DND-41 (cell line): ENCODE results near the gene MAG.

Source experiments
- ATAC-seq: fragments of 200-7000 bp; cut with Tn5 transposase; 3 replicates; pipeline ENCODE4 v1.9.1; 2021; ENCODE audit warnings: low read depth; ENCODE audit not compliant: insufficient read depth
- DNase-seq: peaks from one replicate; pipeline ENCODE4 v3.0.0-alpha.2; 2020
- H2AFZ ChIP-seq: 2 replicates; pipeline ENCODE4 v1.6.0; 2012; ENCODE audit warnings: low read depth, low read length
- H3K27ac ChIP-seq: 2 replicates; pipeline ENCODE4 v1.5.1; 2012; ENCODE audit warnings: low read length, inconsistent platforms
- H3K27me3 ChIP-seq: fragments of 200-600 bp; sonication (generic); 2 replicates; pipeline ENCODE4 v1.6.0; 2012; ENCODE audit warnings: low read length, mild to moderate bottlenecking, inconsistent platforms; ENCODE audit not compliant: insufficient read depth, poor library complexity
- H3K36me3 ChIP-seq: 2 replicates; pipeline ENCODE4 v1.5.1; 2012; ENCODE audit warnings: low read length, inconsistent platforms; ENCODE audit not compliant: insufficient read depth
- H3K4me1 ChIP-seq: 2 replicates; pipeline ENCODE4 v1.5.1; 2012; ENCODE audit warnings: mild to moderate bottlenecking, low read length; ENCODE audit not compliant: insufficient read depth
- H3K4me2 ChIP-seq: 2 replicates; pipeline ENCODE4 v1.6.0; 2012; ENCODE audit warnings: mild to moderate bottlenecking, moderate library complexity, low read length, inconsistent platforms; ENCODE audit not compliant: insufficient read depth
- H3K4me3 ChIP-seq, 2 experiments: fragments of 200-600 bp in 1 of 2; shearing (Covaris generic) in 1 of 2; 2 replicates each; pipeline ENCODE4 v1.5.1; 2012 to 2016; ENCODE audit warnings: inconsistent platforms in 2 of 2, low read length in 2 of 2, mild to moderate bottlenecking in 2 of 2, low read depth in 1 of 2, moderate library complexity in 1 of 2
- H3K79me2 ChIP-seq: 2 replicates; pipeline ENCODE4 v1.6.0; 2012; ENCODE audit warnings: low read length, inconsistent platforms; ENCODE audit not compliant: insufficient read depth
- H3K9ac ChIP-seq: 2 replicates; pipeline ENCODE4 v1.6.0; 2012; ENCODE audit warnings: low read depth, mild to moderate bottlenecking, inconsistent platforms, low read length, moderate library complexity
- H3K9me3 ChIP-seq: 2 replicates; pipeline ENCODE4 v1.5.1; 2012; ENCODE audit warnings: low read length, moderate library complexity, mild to moderate bottlenecking, inconsistent platforms; ENCODE audit not compliant: insufficient read depth, severe bottlenecking
- H4K20me1 ChIP-seq: 2 replicates; pipeline ENCODE4 v1.6.0; 2012; ENCODE audit warnings: low read length; ENCODE audit not compliant: insufficient read depth
- EZH2 ChIP-seq: IDR thresholded peaks from 3 replicates; pipeline ENCODE4 v1.6.1; 2012; ENCODE audit warnings: borderline replicate concordance, low read depth, mild to moderate bottlenecking, moderate library complexity, low read length, inconsistent platforms; ENCODE audit not compliant: severe bottlenecking
- TF ChIP-seq, protein P1 (sequence below): IDR thresholded peaks from 2 replicates; pipeline ENCODE4 v1.5.1; 2012; ENCODE audit warnings: borderline replicate concordance, low read length, moderate library complexity, mild to moderate bottlenecking; ENCODE audit not compliant: poor library complexity, severe bottlenecking; ENCODE audit errors: extremely low read depth

MAG gene

GRCh38 chr19:35310331-35310730 lies 18.4 kb downstream of the MAG start:
- Histone ChIP-seq H3K79me2 (no peaks in the 10 kb centered on the region), H3K27me3 (no peaks in the 10 kb centered on the region), H3K9me3 (no peaks in the 10 kb centered on the region), H3K4me1 (no peaks in the 10 kb centered on the region), H3K27ac (no peak overlapping the region), H4K20me1 (0 out of 2 replicates have a peak, but pooled peaks cover 2% of the 10 kb centered on the region), H2AFZ (no peak overlapping the region), H3K9ac (no peak overlapping the region), H3K4me3 (no peak overlapping the region), H3K4me2 (no peak overlapping the region), H3K36me3 (no peaks in the 10 kb centered on the region)
- no peak for TF ChIP-seq EZH2
- TF ChIP-seq, protein P1, sequence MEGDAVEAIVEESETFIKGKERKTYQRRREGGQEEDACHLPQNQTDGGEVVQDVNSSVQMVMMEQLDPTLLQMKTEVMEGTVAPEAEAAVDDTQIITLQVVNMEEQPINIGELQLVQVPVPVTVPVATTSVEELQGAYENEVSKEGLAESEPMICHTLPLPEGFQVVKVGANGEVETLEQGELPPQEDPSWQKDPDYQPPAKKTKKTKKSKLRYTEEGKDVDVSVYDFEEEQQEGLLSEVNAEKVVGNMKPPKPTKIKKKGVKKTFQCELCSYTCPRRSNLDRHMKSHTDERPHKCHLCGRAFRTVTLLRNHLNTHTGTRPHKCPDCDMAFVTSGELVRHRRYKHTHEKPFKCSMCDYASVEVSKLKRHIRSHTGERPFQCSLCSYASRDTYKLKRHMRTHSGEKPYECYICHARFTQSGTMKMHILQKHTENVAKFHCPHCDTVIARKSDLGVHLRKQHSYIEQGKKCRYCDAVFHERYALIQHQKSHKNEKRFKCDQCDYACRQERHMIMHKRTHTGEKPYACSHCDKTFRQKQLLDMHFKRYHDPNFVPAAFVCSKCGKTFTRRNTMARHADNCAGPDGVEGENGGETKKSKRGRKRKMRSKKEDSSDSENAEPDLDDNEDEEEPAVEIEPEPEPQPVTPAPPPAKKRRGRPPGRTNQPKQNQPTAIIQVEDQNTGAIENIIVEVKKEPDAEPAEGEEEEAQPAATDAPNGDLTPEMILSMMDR, result no peak
- DNase-seq (peak; percentile 58), ATAC-seq (peak; percentile 90)

DNA sequence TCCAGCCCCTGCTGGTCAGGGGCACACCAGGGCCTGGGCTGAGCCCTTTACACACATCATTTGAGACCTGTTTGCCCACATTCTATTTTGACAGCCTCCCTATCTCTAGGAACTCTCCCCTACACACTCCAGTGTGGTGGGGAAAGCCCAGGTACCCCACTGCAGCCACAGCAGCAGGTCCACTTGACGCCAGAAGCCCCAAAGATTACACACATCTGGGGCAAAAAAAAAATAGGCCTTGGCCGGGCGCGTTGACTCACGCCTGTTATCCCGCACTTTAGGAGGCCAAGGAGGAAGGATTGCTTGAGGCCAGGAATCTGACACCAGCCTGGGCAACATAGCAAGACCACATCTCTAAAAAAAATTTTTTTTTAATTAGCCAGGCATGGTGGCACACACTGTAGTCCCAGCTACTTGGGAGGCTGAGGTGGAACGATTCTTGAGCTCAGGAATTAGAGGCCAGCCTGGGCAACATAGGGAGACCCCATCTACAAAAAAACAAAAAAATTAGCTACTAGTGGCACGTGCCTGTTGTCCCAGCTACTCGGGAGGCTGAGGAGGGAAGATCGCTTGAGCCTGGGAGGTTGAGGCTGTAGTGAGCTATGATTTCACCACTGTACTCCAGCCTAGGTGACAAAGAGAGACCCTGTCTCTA lies 19.0 kb downstream of the MAG start:
- H3K4me3 ChIP-seq, result no peak overlapping the region
- no peak overlapping the region for H3K4me2 ChIP-seq
- H3K9me3 ChIP-seq, result no peaks in the 10 kb centered on the region
- no peak for TF ChIP-seq EZH2
- TF ChIP-seq, protein P1, result no peak
- H2AFZ ChIP-seq, result no peak overlapping the region
- no peaks in the 10 kb centered on the region for H3K27me3 ChIP-seq
- H3K36me3 ChIP-seq, result no peaks in the 10 kb centered on the region
- no peak for DNase-seq
- no peaks in the 10 kb centered on the region for H3K79me2 ChIP-seq
- no peak overlapping the region for H3K27ac ChIP-seq
- no peak for ATAC-seq
- H4K20me1 ChIP-seq, result 0 out of 2 replicates have a peak, but pooled peaks cover 2% of the 10 kb centered on the region
- no peaks in the 10 kb centered on the region for H3K4me1 ChIP-seq
- H3K9ac ChIP-seq, result no peak overlapping the region

DNA sequence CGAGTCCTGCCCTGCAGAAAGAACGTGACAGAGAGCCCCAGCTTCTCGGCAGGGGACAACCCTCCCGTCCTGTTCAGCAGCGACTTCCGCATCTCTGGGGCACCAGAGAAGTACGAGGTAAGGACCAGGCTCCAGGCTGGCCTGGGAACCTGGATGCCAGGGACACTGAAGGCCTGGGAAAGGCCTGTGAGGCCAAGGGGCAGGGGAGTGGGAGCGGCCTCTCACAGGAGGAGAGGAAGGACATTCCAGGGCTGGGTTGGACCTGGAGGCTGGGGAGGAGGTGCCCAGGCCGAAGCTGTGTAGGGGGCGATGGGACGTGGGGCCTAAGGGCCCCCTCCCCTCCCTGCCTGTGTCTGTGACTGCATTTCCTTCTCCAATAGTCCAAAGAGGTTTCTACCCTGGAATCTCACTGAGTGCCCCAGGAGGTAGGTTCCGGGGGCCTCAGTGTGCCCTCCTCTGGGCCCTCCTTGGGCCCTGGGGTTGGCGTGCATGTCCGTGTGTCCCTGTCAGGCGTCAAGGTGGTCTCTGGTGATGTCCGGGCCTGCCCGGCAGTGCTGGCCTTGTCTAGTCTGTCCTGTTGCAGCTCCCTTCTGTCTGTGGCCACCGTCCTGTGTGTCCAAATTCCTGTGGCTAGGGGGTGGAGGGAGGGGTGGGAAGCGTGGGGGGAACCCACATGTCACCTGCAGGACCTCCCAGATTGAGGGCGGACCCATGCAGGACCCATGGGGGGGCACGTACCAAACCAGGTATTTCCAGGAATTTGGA lies 20.1 kb downstream of the MAG start:
- Histone ChIP-seq H3K79me2 (no peaks in the 10 kb centered on the region), H3K4me2 (no peak overlapping the region), H2AFZ (no peak overlapping the region), H3K9me3 (no peaks in the 10 kb centered on the region), H3K27me3 (no peaks in the 10 kb centered on the region), H3K9ac (no peak overlapping the region), H3K36me3 (no peaks in the 10 kb centered on the region), H3K4me1 (no peaks in the 10 kb centered on the region), H3K4me3 (no peak overlapping the region), H3K27ac (no peak overlapping the region), H4K20me1 (0 out of 2 replicates have a peak, but pooled peaks cover 2% of the 10 kb centered on the region)
- TF ChIP-seq EZH2, result no peak
- TF ChIP-seq, protein P1, result no peak
- ATAC-seq (no peak), DNase-seq (no peak)
